Inferior parietal cortex (tissue), 1 donor: ENCODE measurements around the gene PLCB2.

Source experiments
- DNase-seq: peaks from one replicate; pipeline ENCODE4 v3.0.0-alpha.2; 2016; ENCODE audit errors: extremely low spot score

PLCB2 gene

GRCh38 chr15:40307421-40308211, at the start of gene PLCB2:
PLCB2 (minus strand) TSS chr15:40307935; CDS start chr15:40307672, 263 bp downstream.
- no peak for DNase-seq

- no peak for DNase-seq
Measured at GRCh38 chr15:40357246-40357645, 49.5 kb upstream of the PLCB2 start.

- DNase-seq: no peak
Measured at GRCh38 chr15:40355976-40356585, 48.3 kb upstream of the PLCB2 start.

GRCh38 chr15:40354408-40355171, 46.9 kb upstream of the PLCB2 start:
- peak; percentile 44 for DNase-seq

GRCh38 chr15:40353697-40354096, 46.0 kb upstream of the PLCB2 start:
- no peak for DNase-seq

GRCh38 chr15:40352281-40352901, 44.7 kb upstream of the PLCB2 start:
- DNase-seq: no peak

GRCh38 chr15:40349163-40349562, 41.4 kb upstream of the PLCB2 start:
- no peak for DNase-seq

- no peak for DNase-seq
Measured at GRCh38 chr15:40348474-40348870, 40.7 kb upstream of the PLCB2 start.

GRCh38 chr15:40347559-40348473, 40.1 kb upstream of the PLCB2 start:
- no peak for DNase-seq

- no peak for DNase-seq
Measured at GRCh38 chr15:40346579-40347558, 39.1 kb upstream of the PLCB2 start.

- DNase-seq: no peak
Measured at GRCh38 chr15:40345867-40346578, 38.3 kb upstream of the PLCB2 start.

GRCh38 chr15:40345225-40345866, 37.6 kb upstream of the PLCB2 start:
- DNase-seq: no peak

GRCh38 chr15:40344631-40345120, 36.9 kb upstream of the PLCB2 start:
- DNase-seq: peak; percentile 68

- no peak for DNase-seq
Measured at GRCh38 chr15:40344217-40344616, 36.5 kb upstream of the PLCB2 start.

GRCh38 chr15:40343512-40343911, 35.8 kb upstream of the PLCB2 start:
- DNase-seq: no peak

GRCh38 chr15:40342416-40343320, 34.9 kb upstream of the PLCB2 start:
- DNase-seq: no peak

- peak; percentile 82 for DNase-seq
Measured at GRCh38 chr15:40340740-40341400, 33.1 kb upstream of the PLCB2 start, which contains the start of gene CCDC9B. CCDC9B (minus strand) TSS chr15:40340939; CDS start chr15:40340819, 120 bp downstream.
